ENCODE measurements around the gene NUDT8.

NUDT8 gene

GRCh38 chr11:67616431-67617242 lies 13.1 kb downstream of the NUDT8 start:
- no peaks in the 10 kb centered on the region for H3F3A ChIP-seq (ENCODE audit: insufficient read depth, low read length)
- H3K4me3 ChIP-seq (ENCODE audit: low read depth, low read length, poor library complexity, severe bottlenecking), result no peak overlapping the region
- peaks cover 28% of the 10 kb centered on the region for H3K4me1 ChIP-seq (ENCODE audit: insufficient read depth, low read length, severe bottlenecking)
- no peak overlapping the region for H3K9ac ChIP-seq (ENCODE audit: low read length)
- H3K27ac ChIP-seq (ENCODE audit: low read depth, low read length, poor library complexity, severe bottlenecking), result no peak overlapping the region
- H3K4me2 ChIP-seq (ENCODE audit: low read length), result no peak overlapping the region
- no peaks in the 10 kb centered on the region for H3K9me3 ChIP-seq (ENCODE audit: low read length)
- TF ChIP-seq CTCF (IDR thresholded peaks at IDR 0.05; ENCODE audit: low read length), result no peak
- TF ChIP-seq EZH2 (IDR thresholded peaks at IDR 0.05; ENCODE audit: borderline replicate concordance, low read length), result no peak
- H3K79me2 ChIP-seq (ENCODE audit: insufficient read depth, low read length), result no peaks in the 10 kb centered on the region
- H2AFZ ChIP-seq (ENCODE audit: low read length), result no peak overlapping the region
- H3K27me3 ChIP-seq (ENCODE audit: insufficient read depth, low read length), result no peaks in the 10 kb centered on the region
- no peaks in the 10 kb centered on the region for H4K20me1 ChIP-seq (ENCODE audit: insufficient read depth, low read length)
- no peaks in the 10 kb centered on the region for H3K9me2 ChIP-seq (ENCODE audit: low read depth, low read length)
- H3K36me3 ChIP-seq (ENCODE audit: insufficient read depth, low read length), result peaks cover 20% of the 10 kb centered on the region; the same call in 1 of the 2 replicates

- no peaks in the 10 kb centered on the region for H4K20me1 ChIP-seq (ENCODE audit: insufficient read depth, low read length)
- H3K27ac ChIP-seq (ENCODE audit: low read depth, low read length, poor library complexity, severe bottlenecking), result no peak overlapping the region
- H3K27me3 ChIP-seq (ENCODE audit: insufficient read depth, low read length), result no peaks in the 10 kb centered on the region
- H3K9me3 ChIP-seq (ENCODE audit: low read length), result no peaks in the 10 kb centered on the region
- H3K9ac ChIP-seq (ENCODE audit: low read length), result no peak overlapping the region
- no peaks in the 10 kb centered on the region for H3K9me2 ChIP-seq (ENCODE audit: low read depth, low read length)
- no peaks in the 10 kb centered on the region for H3F3A ChIP-seq (ENCODE audit: insufficient read depth, low read length)
- peaks cover 28% of the 10 kb centered on the region; the same call in 1 of the 2 replicates for H3K36me3 ChIP-seq (ENCODE audit: insufficient read depth, low read length)
- H3K4me3 ChIP-seq (ENCODE audit: low read depth, low read length, poor library complexity, severe bottlenecking), result no peak overlapping the region
- no peak overlapping the region for H2AFZ ChIP-seq (ENCODE audit: low read length)
- no peak overlapping the region; the same call in 1 of the 2 replicates for H3K4me2 ChIP-seq (ENCODE audit: low read length)
- peaks cover 28% of the 10 kb centered on the region for H3K4me1 ChIP-seq (ENCODE audit: insufficient read depth, low read length, severe bottlenecking)
- TF ChIP-seq CTCF (IDR thresholded peaks at IDR 0.05; ENCODE audit: low read length) (no peak), EZH2 (IDR thresholded peaks at IDR 0.05; ENCODE audit: borderline replicate concordance, low read length) (no peak)
- H3K79me2 ChIP-seq (ENCODE audit: insufficient read depth, low read length), result no peaks in the 10 kb centered on the region
Observed at GRCh38 chr11:67615728-67616430, 13.9 kb downstream of the NUDT8 start.

- peak overlapping the region; percentile 50 for H3K4me3 ChIP-seq (ENCODE audit: low read depth, low read length, poor library complexity, severe bottlenecking)
- H3K4me1 ChIP-seq (ENCODE audit: insufficient read depth, low read length, severe bottlenecking), result peaks cover 28% of the 10 kb centered on the region
- peak overlapping the region; percentile 93 for H3K27ac ChIP-seq (ENCODE audit: low read depth, low read length, poor library complexity, severe bottlenecking)
- no peak overlapping the region for H2AFZ ChIP-seq (ENCODE audit: low read length)
- no peaks in the 10 kb centered on the region for H3K27me3 ChIP-seq (ENCODE audit: insufficient read depth, low read length)
- H3K9me3 ChIP-seq (ENCODE audit: low read length), result no peaks in the 10 kb centered on the region
- H3K4me2 ChIP-seq (ENCODE audit: low read length), result peak overlapping the region; percentile 88
- H4K20me1 ChIP-seq (ENCODE audit: insufficient read depth, low read length), result no peaks in the 10 kb centered on the region
- H3K9me2 ChIP-seq (ENCODE audit: low read depth, low read length), result no peaks in the 10 kb centered on the region
- no peaks in the 10 kb centered on the region for H3K79me2 ChIP-seq (ENCODE audit: insufficient read depth, low read length)
- H3K36me3 ChIP-seq (ENCODE audit: insufficient read depth, low read length), result peaks cover 35% of the 10 kb centered on the region; the same call in 1 of the 2 replicates
- peak overlapping the region; percentile 71; the same call in 1 of the 2 replicates for H3K9ac ChIP-seq (ENCODE audit: low read length)
- H3F3A ChIP-seq (ENCODE audit: insufficient read depth, low read length), result no peaks in the 10 kb centered on the region
- TF ChIP-seq EZH2 (IDR thresholded peaks at IDR 0.05; ENCODE audit: borderline replicate concordance, low read length) (no peak), CTCF (IDR thresholded peaks at IDR 0.05; ENCODE audit: low read length) (peak; percentile 83)
Observed at GRCh38 chr11:67614730-67615714, 14.7 kb downstream of the NUDT8 start.
